Left ventricle myocardium inferior (tissue), 1 donor: ENCODE measurements around the gene TMCO4. TPM values are rescaled to one million over a fixed set of nuclear protein-coding genes. Genes with fewer than 3 reads are reported as not detected.

ENCODE experiments used
- DNase-seq: peaks from one replicate; pipeline ENCODE4 v3.0.0-alpha.2; 2020
- H3K27ac ChIP-seq: fragments of 200-600 bp; replicated peaks from 2 replicates; pipeline ENCODE4 v1.8.0; 2021
- H3K27me3 ChIP-seq: fragments of 200-600 bp; 2 replicates; pipeline ENCODE4 v1.8.0; 2021; ENCODE audit warnings: low read depth
- H3K36me3 ChIP-seq: fragments of 200-600 bp; 2 replicates; pipeline ENCODE4 v1.8.0; 2021
- H3K4me1 ChIP-seq: fragments of 200-600 bp; 2 replicates; pipeline ENCODE4 v1.8.0; 2021
- H3K4me3 ChIP-seq: fragments of 200-600 bp; 2 replicates; pipeline ENCODE4 v1.8.0; 2021; ENCODE audit warnings: mild to moderate bottlenecking, moderate library complexity
- H3K9me3 ChIP-seq: fragments of 200-600 bp; replicated peaks from 2 replicates; pipeline ENCODE4 v1.8.0; 2021
- intact Hi-C: fragments of 100-400 bp; cut with micrococcal nuclease; formaldehyde crosslinking; loops from one replicate; pipeline ENCODE4 v1.11.0; 2022
- total RNA-seq: library from RNA; stranded (reverse); fragmentation: NEBNext Ultra II Directional; extraction: Animal tissue kit (Norgen Biotek cat#: 25700); gene quantifications from one replicate; pipeline ENCODE4 v1.2.1, GENCODE V29; 2021
- TF ChIP-seq, protein P1 (sequence below): fragments of 200-600 bp; IDR thresholded peaks from 2 replicates; pipeline ENCODE4 v1.8.0; 2021; ENCODE audit warnings: antibody characterized with exemption, mild to moderate bottlenecking, borderline replicate concordance
- donor health status: DM: no; HTN: yes; CAD: no; lungs with severe emphysema.

Gene TMCO4
- total RNA-seq, 1 donor from 2014 or later = 8.6 TPM

DNA sequence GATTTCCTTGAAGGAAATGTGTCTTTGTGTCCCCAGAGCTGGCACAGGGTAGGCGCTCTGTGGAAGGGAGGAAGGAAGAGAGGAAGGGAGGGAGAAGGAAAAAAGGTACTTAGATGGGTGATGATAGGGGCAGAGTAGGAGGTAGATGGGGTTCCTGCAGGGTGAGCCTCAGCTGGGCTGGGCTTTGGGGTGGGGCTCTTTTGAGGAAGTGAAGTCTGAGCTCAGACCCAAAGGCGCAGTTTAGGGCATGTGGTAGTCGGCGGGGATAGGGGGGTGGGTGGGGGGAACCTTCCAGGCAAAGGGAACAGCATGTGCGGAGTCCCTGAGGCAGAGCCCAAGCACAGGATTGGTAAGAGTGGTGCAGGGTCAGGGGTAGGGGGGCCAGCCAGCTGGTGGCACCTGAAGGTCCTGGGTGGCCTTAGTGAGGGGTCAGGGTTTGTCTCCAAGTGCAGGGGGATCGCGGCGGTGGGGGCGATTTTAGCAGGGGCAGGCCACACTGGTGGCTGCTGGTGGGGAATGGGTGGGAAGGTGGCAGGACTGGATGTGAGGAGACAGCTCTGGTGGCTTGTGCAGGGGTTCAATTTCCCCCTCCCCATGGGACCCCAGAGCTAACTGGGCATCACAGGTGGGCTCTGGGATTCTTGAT, 143.5 kb downstream of the TMCO4 start:
- no peak for DNase-seq
- H3K27ac ChIP-seq = no peak overlapping the region

DNA sequence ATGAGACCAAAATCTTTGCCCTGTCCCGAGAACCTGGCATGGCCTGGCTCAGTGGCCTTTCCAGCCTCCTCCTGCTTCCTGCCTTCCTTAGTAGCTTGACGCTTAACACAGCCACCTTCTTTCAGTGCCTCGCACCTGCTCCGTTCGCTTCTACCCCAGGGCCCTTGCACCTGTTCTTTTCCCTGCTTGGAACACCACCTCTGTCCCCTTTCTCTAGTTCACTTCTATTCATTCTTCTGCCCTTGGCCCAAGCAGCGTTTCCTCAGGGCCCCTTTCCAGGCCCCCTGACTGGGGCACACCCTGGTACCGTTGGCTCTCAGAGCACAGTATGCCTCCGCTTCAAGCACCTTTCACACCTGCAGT, 144.0 kb downstream of the TMCO4 start:
- no peak overlapping the region for H3K4me3 ChIP-seq
- TF ChIP-seq, protein P1, sequence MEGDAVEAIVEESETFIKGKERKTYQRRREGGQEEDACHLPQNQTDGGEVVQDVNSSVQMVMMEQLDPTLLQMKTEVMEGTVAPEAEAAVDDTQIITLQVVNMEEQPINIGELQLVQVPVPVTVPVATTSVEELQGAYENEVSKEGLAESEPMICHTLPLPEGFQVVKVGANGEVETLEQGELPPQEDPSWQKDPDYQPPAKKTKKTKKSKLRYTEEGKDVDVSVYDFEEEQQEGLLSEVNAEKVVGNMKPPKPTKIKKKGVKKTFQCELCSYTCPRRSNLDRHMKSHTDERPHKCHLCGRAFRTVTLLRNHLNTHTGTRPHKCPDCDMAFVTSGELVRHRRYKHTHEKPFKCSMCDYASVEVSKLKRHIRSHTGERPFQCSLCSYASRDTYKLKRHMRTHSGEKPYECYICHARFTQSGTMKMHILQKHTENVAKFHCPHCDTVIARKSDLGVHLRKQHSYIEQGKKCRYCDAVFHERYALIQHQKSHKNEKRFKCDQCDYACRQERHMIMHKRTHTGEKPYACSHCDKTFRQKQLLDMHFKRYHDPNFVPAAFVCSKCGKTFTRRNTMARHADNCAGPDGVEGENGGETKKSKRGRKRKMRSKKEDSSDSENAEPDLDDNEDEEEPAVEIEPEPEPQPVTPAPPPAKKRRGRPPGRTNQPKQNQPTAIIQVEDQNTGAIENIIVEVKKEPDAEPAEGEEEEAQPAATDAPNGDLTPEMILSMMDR = no peak
- H3K36me3 ChIP-seq = peaks cover 9% of the 10 kb centered on the region
- no peak for DNase-seq
- H3K9me3 ChIP-seq = no peaks in the 10 kb centered on the region
- H3K27ac ChIP-seq = no peak overlapping the region
- H3K4me1 ChIP-seq = peaks cover 54% of the 10 kb centered on the region
- H3K27me3 ChIP-seq = peaks cover 7% of the 10 kb centered on the region
- intact Hi-C loops = no loop called here

More for the DNA sequence above, 143.5 kb downstream of the TMCO4 start:
- peaks cover 9% of the 10 kb centered on the region for H3K36me3 ChIP-seq
- TF ChIP-seq, protein P1 = no peak
- peaks cover 9% of the 10 kb centered on the region for H3K27me3 ChIP-seq
- no peak overlapping the region for H3K4me3 ChIP-seq
- intact Hi-C loops = no loop called here
- H3K4me1 ChIP-seq = peaks cover 48% of the 10 kb centered on the region
- no peaks in the 10 kb centered on the region for H3K9me3 ChIP-seq

DNA sequence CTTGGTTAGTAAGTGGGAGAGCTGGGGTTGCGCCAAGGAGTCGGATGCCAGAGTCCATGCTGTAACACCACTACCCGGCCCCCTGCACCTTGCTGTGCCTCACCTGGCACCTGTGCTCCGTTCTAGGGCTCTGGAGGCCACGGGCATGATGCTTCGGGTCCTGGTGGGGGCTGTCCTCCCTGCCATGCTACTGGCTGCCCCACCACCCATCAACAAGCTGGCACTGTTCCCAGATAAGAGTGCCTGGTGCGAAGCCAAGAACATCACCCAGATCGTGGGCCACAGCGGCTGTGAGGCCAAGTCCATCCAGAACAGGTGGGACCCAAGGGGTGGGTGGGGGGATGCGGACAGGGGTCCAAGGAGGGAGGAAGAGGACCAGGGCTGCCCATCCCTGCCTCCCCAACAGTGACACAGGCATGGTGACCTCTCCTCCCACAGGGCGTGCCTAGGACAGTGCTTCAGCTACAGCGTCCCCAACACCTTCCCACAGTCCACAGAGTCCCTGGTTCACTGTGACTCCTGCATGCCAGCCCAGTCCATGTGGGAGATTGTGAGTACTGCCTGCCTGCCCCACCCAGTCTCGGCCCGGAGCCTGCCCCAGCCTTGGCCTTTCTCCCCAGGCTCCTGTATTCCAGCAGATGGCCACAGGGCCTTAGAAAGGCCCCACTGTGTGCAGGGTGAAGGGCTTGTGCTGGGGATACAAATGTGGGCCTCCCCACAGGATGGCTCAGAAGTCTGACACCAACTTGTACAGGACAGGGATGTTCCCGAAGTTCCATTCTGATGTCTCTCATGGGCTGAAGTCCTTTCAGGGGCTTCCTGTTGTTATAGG, 144.6 kb downstream of the TMCO4 start:
- intact Hi-C loops = no loop called here
- H3K4me1 ChIP-seq = peaks cover 59% of the 10 kb centered on the region
- H3K4me3 ChIP-seq = no peak overlapping the region
- no peaks in the 10 kb centered on the region for H3K9me3 ChIP-seq
- TF ChIP-seq, protein P1 = no peak
- no peak for DNase-seq
- H3K27me3 ChIP-seq = peaks cover under 1% of the 10 kb centered on the region
- no peak overlapping the region for H3K27ac ChIP-seq
- peaks cover 9% of the 10 kb centered on the region for H3K36me3 ChIP-seq

DNA sequence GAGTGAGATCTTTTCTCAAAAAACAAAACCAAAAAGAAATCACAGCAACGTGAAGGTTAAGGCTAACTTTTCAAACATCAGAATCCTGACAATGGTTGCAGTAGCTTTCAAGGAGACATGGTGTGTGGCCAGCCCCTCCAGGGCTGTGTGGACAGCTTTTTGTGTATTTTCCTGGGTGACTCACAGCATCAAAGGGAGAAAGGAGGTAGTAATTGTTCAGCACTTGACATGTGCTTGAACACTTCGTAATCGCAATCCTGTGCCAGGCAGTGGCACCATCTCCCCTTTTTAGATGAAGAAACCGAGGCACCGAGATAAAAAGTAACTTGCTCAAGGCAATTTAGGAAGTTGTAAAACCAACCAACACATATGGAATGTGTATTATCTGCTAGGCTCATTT, 145.3 kb downstream of the TMCO4 start:
- Histone ChIP-seq H3K4me3 (no peak overlapping the region), H3K27ac (no peak overlapping the region), H3K9me3 (no peaks in the 10 kb centered on the region), H3K4me1 (peaks cover 59% of the 10 kb centered on the region), H3K27me3 (no peaks in the 10 kb centered on the region), H3K36me3 (peaks cover 9% of the 10 kb centered on the region)
- TF ChIP-seq, protein P1 = no peak
- no peak for DNase-seq
- intact Hi-C loops = no loop called here

DNA sequence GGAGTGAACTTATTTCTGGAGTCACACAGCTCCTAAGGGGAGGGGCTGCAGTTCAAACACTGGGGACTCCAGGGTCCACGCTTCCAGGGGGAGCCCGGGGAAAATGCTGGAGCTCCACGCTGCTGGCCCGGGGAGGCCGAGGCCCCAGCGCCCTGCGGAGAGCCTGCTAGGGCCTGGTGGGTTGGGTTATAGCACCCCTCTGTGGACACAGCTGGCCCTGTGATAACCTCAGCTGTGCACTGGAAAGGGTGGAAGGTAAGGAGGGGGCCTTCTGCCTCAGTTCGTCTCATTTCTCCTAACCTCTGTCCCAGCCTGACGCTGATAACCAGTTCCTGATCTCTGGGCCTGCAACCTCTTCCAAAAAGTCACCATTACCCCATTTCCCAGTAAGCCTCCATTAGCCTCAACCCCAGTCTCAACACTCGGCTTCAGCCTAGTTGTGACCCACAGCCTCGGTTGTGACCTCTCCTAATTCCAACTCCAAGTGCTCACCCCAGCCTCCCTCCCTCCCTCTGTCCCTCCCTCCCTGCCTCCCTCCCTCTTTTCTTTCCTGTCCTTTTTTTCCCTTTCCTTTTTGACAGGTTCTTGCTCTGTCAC, 148.5 kb downstream of the TMCO4 start:
- Histone ChIP-seq H3K9me3 (no peaks in the 10 kb centered on the region), H3K36me3 (peaks cover 5% of the 10 kb centered on the region), H3K27me3 (no peaks in the 10 kb centered on the region), H3K4me1 (peaks cover 89% of the 10 kb centered on the region), H3K4me3 (peak overlapping the region; percentile 40), H3K27ac (peak overlapping the region; percentile 83)
- peak; percentile 59 for DNase-seq
- TF ChIP-seq, protein P1 = peak; percentile 87
- intact Hi-C loops = no loop called here
